ENCODE measurements around the gene SLC17A1. TPM values are rescaled to one million over a fixed set of nuclear protein-coding genes. Genes with fewer than 3 reads are reported as not detected.

Gene SLC17A1
- total and polyA plus RNA-seq, 2 of the 4 experiments (the other 2 are of a cell fraction), result not detected

DNA sequence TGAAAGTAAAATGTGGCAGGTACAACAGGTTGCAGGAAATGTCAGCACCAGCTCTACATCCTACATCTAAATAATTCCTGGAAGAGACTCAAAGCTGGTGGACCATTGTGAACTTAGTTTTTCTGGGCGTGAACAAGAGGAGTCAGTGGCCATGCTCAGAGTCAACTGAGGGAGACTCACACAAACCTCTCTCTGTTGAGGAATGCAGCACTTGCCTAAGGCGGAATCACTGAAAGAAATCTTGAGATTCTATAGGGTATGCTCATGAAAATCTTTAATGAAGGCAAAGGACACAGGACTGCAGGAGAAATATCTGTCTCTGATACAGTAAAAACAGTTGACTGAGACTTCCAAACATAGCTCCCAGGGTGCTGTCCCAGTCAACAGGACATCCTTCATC lies 54.8 kb downstream of the SLC17A1 start:
- dilution Hi-C loops (cut with HindIII; ENCODE audit: low sequenced_read_pairs, unreplicated experiment), result no loop called here
- Histone ChIP-seq H3K4ac (ENCODE audit: low read depth, low read length) (no peak overlapping the region), H3K9me1 (ENCODE audit: insufficient read depth, low read length) (no peaks in the 10 kb centered on the region), H3K4me2 (ENCODE audit: low read depth, low read length) (no peak overlapping the region), H2BK5ac (ENCODE audit: low read depth, low read length, poor library complexity, severe bottlenecking) (no peak overlapping the region), H3K27ac (ENCODE audit: insufficient read depth, low read length) (no peak overlapping the region), H2BK20ac (ENCODE audit: low read depth, low read length) (no peak overlapping the region), H4K91ac (ENCODE audit: insufficient read depth, low read depth, low read length) (no peak overlapping the region), H2AFZ (replicated peaks; ENCODE audit: low read length, poor library complexity) (no peak overlapping the region), H3K9me3 (ENCODE audit: control insufficient read depth, insufficient read depth, low read length) (no peaks in the 10 kb centered on the region), H2BK120ac (ENCODE audit: low read depth, low read length) (no peak overlapping the region), H4K20me1 (ENCODE audit: insufficient read depth, low read length) (no peaks in the 10 kb centered on the region), H3K4me3 (ENCODE audit: insufficient read depth, low read depth, low read length) (no peak overlapping the region), H3K4me1 (ENCODE audit: control insufficient read depth, insufficient read depth, low read length) (no peaks in the 10 kb centered on the region), H2AK5ac (ENCODE audit: low read depth, low read length) (no peak overlapping the region), H3K23ac (ENCODE audit: low read depth, low read length) (no peak overlapping the region), H3K56ac (ENCODE audit: extremely low read depth, insufficient read depth, low read length) (no peak overlapping the region), H4K5ac (ENCODE audit: low read depth, low read length) (no peak overlapping the region), H4K8ac (ENCODE audit: low read depth in 2 of 2, low read length in 2 of 2) (no peak overlapping the region), H3K18ac (ENCODE audit: low read depth, low read length) (no peak overlapping the region), H3K27me3 (ENCODE audit: control insufficient read depth, insufficient read depth, low read length) (no peaks in the 10 kb centered on the region), H2AK9ac (replicated peaks; ENCODE audit: low read depth, low read length, poor library complexity) (no peak overlapping the region), H3K36me3 (ENCODE audit: control insufficient read depth, insufficient read depth, low read length) (no peaks in the 10 kb centered on the region), H3K14ac (replicated peaks; ENCODE audit: low read depth, low read length) (no peak overlapping the region), H3K79me1 (ENCODE audit: low read depth in 1 of 2, low read length in 2 of 2) (no peaks in the 10 kb centered on the region), H3K9ac (ENCODE audit: low read depth, low read length) (no peak overlapping the region), H2BK15ac (ENCODE audit: low read depth, low read length) (no peak overlapping the region)
- DNase-seq (no peak), ATAC-seq (ENCODE audit: low read depth) (no peak)
- BruUV-seq (replicated peaks), result no TSS peak
- TF ChIP-seq CEBPB (IDR thresholded peaks at IDR 0.05; ENCODE audit: low read depth, low read length) (no peak), NFE2L2 (IDR thresholded peaks at IDR 0.05; ENCODE audit: low read depth, low read length) (no peak), BHLHE40 (IDR thresholded peaks at IDR 0.05; ENCODE audit: low read depth, low read length) (no peak), SMC3 (IDR thresholded peaks at IDR 0.05; ENCODE audit: low read depth, low read length) (no peak), USF2 (IDR thresholded peaks at IDR 0.05; ENCODE audit: low read depth, low read length) (no peak), MAZ (IDR thresholded peaks at IDR 0.05; ENCODE audit: borderline replicate concordance, low read depth, low read length) (no peak), RFX5 (IDR thresholded peaks at IDR 0.05; ENCODE audit: low read depth, low read length) (no peak), RAD21 (IDR thresholded peaks at IDR 0.05; ENCODE audit: low read length) (no peak), MXI1 (IDR thresholded peaks at IDR 0.05; ENCODE audit: borderline replicate concordance, low read depth, low read length) (no peak), FOS (IDR thresholded peaks at IDR 0.05; ENCODE audit: low read depth, low read length) (no peak), POLR2A (IDR thresholded peaks at IDR 0.05; ENCODE audit: low read depth, low read length) (no peak), CHD1 (IDR thresholded peaks at IDR 0.05; ENCODE audit: low read depth, low read length) (no peak)
- TF ChIP-seq, protein P1, sequence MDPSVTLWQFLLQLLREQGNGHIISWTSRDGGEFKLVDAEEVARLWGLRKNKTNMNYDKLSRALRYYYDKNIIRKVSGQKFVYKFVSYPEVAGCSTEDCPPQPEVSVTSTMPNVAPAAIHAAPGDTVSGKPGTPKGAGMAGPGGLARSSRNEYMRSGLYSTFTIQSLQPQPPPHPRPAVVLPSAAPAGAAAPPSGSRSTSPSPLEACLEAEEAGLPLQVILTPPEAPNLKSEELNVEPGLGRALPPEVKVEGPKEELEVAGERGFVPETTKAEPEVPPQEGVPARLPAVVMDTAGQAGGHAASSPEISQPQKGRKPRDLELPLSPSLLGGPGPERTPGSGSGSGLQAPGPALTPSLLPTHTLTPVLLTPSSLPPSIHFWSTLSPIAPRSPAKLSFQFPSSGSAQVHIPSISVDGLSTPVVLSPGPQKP (IDR thresholded peaks at IDR 0.05; ENCODE audit: borderline replicate concordance, low read depth, low read length), result no peak
- no CpG with 5 or more reads among the region's 2 CpGs for WGBS, 2 experiments (ENCODE audit: extremely low coverage in 2 of 2, insufficient read length in 1 of 2)
- CTCF ChIA-PET, result interaction anchor here (0.5 kb wide), 1 partner anchor 14 kb away, joined by 3 read pairs; no protein-coding TSS in a partner anchor
- in situ Hi-C loops (cut with MboI; ENCODE audit: low sequenced_read_pairs), result no loop called here
- intact Hi-C loops (cut with micrococcal nuclease), result no loop called here
- POLR2A ChIA-PET (ENCODE audit: unreplicated experiment), result no interaction called here
